Left ventricle myocardium inferior (tissue), 1 donor: ENCODE measurements around the gene CCDC169. TPM values are rescaled to one million over a fixed set of nuclear protein-coding genes. Genes with fewer than 3 reads are reported as not detected.

ENCODE experiments used
- DNase-seq: peaks from one replicate; pipeline ENCODE4 v3.0.0-alpha.2; 2020
- H3K27ac ChIP-seq: fragments of 200-600 bp; replicated peaks from 2 replicates; pipeline ENCODE4 v1.8.0; 2021
- H3K27me3 ChIP-seq: fragments of 200-600 bp; 2 replicates; pipeline ENCODE4 v1.8.0; 2021; ENCODE audit warnings: low read depth
- H3K36me3 ChIP-seq: fragments of 200-600 bp; 2 replicates; pipeline ENCODE4 v1.8.0; 2021
- H3K4me1 ChIP-seq: fragments of 200-600 bp; 2 replicates; pipeline ENCODE4 v1.8.0; 2021
- H3K4me3 ChIP-seq: fragments of 200-600 bp; 2 replicates; pipeline ENCODE4 v1.8.0; 2021; ENCODE audit warnings: mild to moderate bottlenecking, moderate library complexity
- H3K9me3 ChIP-seq: fragments of 200-600 bp; replicated peaks from 2 replicates; pipeline ENCODE4 v1.8.0; 2021
- intact Hi-C: fragments of 100-400 bp; cut with micrococcal nuclease; formaldehyde crosslinking; loops from one replicate; pipeline ENCODE4 v1.11.0; 2022
- total RNA-seq: library from RNA; stranded (reverse); fragmentation: NEBNext Ultra II Directional; extraction: Animal tissue kit (Norgen Biotek cat#: 25700); gene quantifications from one replicate; pipeline ENCODE4 v1.2.1, GENCODE V29; 2021
- TF ChIP-seq, protein P1 (sequence below): fragments of 200-600 bp; IDR thresholded peaks from 2 replicates; pipeline ENCODE4 v1.8.0; 2021; ENCODE audit warnings: antibody characterized with exemption, mild to moderate bottlenecking, borderline replicate concordance
- donor health status: DM: no; HTN: yes; CAD: no; lungs with severe emphysema.

CCDC169 gene
- total RNA-seq, 1 donor from 2014 or later, result 0.69 TPM

GRCh38 chr13:36288794-36289391, 8.7 kb downstream of the CCDC169 start:
- no peak for DNase-seq
- Histone ChIP-seq H3K4me1 (no peaks in the 10 kb centered on the region), H3K27me3 (no peaks in the 10 kb centered on the region), H3K9me3 (peaks cover 20% of the 10 kb centered on the region), H3K36me3 (no peaks in the 10 kb centered on the region), H3K4me3 (no peak overlapping the region), H3K27ac (no peak overlapping the region)
- TF ChIP-seq, protein P1, sequence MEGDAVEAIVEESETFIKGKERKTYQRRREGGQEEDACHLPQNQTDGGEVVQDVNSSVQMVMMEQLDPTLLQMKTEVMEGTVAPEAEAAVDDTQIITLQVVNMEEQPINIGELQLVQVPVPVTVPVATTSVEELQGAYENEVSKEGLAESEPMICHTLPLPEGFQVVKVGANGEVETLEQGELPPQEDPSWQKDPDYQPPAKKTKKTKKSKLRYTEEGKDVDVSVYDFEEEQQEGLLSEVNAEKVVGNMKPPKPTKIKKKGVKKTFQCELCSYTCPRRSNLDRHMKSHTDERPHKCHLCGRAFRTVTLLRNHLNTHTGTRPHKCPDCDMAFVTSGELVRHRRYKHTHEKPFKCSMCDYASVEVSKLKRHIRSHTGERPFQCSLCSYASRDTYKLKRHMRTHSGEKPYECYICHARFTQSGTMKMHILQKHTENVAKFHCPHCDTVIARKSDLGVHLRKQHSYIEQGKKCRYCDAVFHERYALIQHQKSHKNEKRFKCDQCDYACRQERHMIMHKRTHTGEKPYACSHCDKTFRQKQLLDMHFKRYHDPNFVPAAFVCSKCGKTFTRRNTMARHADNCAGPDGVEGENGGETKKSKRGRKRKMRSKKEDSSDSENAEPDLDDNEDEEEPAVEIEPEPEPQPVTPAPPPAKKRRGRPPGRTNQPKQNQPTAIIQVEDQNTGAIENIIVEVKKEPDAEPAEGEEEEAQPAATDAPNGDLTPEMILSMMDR, result no peak
- intact Hi-C loops, result loop anchor here (10.0 kb wide), 2 partner anchors 106 to 446 kb away; no protein-coding TSS in a partner anchor

DNA sequence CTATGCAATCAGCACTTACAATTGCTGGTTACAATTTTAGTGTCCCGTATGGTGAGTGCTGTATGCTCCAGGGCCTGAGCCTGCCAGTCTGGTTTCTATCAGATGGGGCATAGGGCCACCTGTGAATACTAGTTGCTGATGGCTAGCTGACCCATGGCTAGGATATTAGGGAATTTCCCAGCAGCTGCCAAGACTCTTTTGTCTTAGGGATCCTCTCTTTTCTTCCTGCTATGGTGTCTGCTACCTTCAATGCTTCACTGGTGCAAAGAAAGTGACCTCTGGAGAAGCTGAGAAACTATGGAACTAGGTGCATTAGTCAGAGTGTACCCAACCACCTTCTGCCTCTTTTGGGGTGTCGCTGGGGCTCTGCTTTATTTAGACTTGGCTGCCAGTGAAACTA, 11.6 kb downstream of the CCDC169 start:
- Histone ChIP-seq H3K27ac (no peak overlapping the region), H3K4me1 (peaks cover 3% of the 10 kb centered on the region), H3K9me3 (peaks cover 20% of the 10 kb centered on the region), H3K27me3 (no peaks in the 10 kb centered on the region), H3K36me3 (no peaks in the 10 kb centered on the region), H3K4me3 (no peak overlapping the region)
- TF ChIP-seq, protein P1, result no peak
- DNase-seq, result no peak
- intact Hi-C loops, result loop anchor here (10.0 kb wide), 2 partner anchors 109 to 449 kb away; no protein-coding TSS in a partner anchor

GRCh38 chr13:36282821-36283432, 14.7 kb downstream of the CCDC169 start:
- DNase-seq, result no peak
- Histone ChIP-seq H3K27ac (no peak overlapping the region), H3K36me3 (no peaks in the 10 kb centered on the region), H3K4me1 (peaks cover 3% of the 10 kb centered on the region), H3K27me3 (no peaks in the 10 kb centered on the region), H3K4me3 (no peak overlapping the region), H3K9me3 (peaks cover 2% of the 10 kb centered on the region)
- intact Hi-C loops, result loop anchor here (10.0 kb wide), 2 partner anchors 112 to 452 kb away; no protein-coding TSS in a partner anchor
- TF ChIP-seq, protein P1, result peak; percentile 86

- Histone ChIP-seq H3K9me3 (no peaks in the 10 kb centered on the region), H3K36me3 (no peaks in the 10 kb centered on the region), H3K27ac (no peak overlapping the region), H3K4me3 (no peak overlapping the region), H3K27me3 (no peaks in the 10 kb centered on the region), H3K4me1 (no peaks in the 10 kb centered on the region)
- TF ChIP-seq, protein P1, result peak; percentile 71
- intact Hi-C loops, result loop anchor here (1.0 kb wide), 1 partner anchor 297 kb away; no protein-coding TSS in a partner anchor
- no peak for DNase-seq
Observed at GRCh38 chr13:36275190-36276002, 22.2 kb downstream of the CCDC169 start.

GRCh38 chr13:36273431-36273830, 24.2 kb downstream of the CCDC169 start:
- intact Hi-C loops, result no loop called here
- Histone ChIP-seq H3K27ac (no peak overlapping the region), H3K4me1 (no peaks in the 10 kb centered on the region), H3K36me3 (no peaks in the 10 kb centered on the region), H3K27me3 (no peaks in the 10 kb centered on the region), H3K9me3 (no peaks in the 10 kb centered on the region), H3K4me3 (no peak overlapping the region)
- TF ChIP-seq, protein P1, result no peak
- DNase-seq, result no peak
